Liver (tissue), 9 donors: ENCODE data around the gene ITGB1. TPM values are rescaled to one million over a fixed set of nuclear protein-coding genes. Genes with fewer than 3 reads are reported as not detected.

Experiments used
- DNase-seq: peaks from one replicate; pipeline ENCODE4 v3.0.0-alpha.2; 2017; ENCODE audit warnings: low spot score
- H3K27ac ChIP-seq, 2 donors: one replicate each; pipeline ENCODE4 v1.7.0; 2013; ENCODE audit warnings: inconsistent platforms in 2 of 2, low read length in 2 of 2, control low read depth in 1 of 2, low read depth in 1 of 2, mild to moderate bottlenecking in 1 of 2
- H3K27me3 ChIP-seq, 4 donors: one replicate each; pipeline versions ENCODE4 v1.6.1 to v1.7.0; 2013; ENCODE audit warnings: low read length in 3 of 4, inconsistent platforms in 1 of 4, mild to moderate bottlenecking in 1 of 4, moderate library complexity in 1 of 4; ENCODE audit not compliant: control insufficient read depth in 4 of 4, insufficient read depth in 4 of 4
- H3K36me3 ChIP-seq, 4 donors: one replicate each; pipeline versions ENCODE4 v1.6.1 to v1.7.0; 2013; ENCODE audit warnings: low read length in 3 of 4, mild to moderate bottlenecking in 3 of 4, low read depth in 1 of 4, moderate library complexity in 1 of 4; ENCODE audit not compliant: control insufficient read depth in 4 of 4, insufficient read depth in 3 of 4
- H3K4me1 ChIP-seq, 4 donors: one replicate each; pipeline versions ENCODE4 v1.6.1 to v1.7.0; 2013; ENCODE audit warnings: low read length in 3 of 4, mild to moderate bottlenecking in 3 of 4, moderate library complexity in 1 of 4; ENCODE audit not compliant: control insufficient read depth in 4 of 4, insufficient read depth in 4 of 4
- H3K4me3 ChIP-seq, 3 donors: one replicate each; pipeline versions ENCODE4 v1.6.1 to v1.7.0; 2013; ENCODE audit warnings: low read length in 3 of 3, control low read depth in 1 of 3, low read depth in 1 of 3, mild to moderate bottlenecking in 1 of 3
- H3K9ac ChIP-seq, 2 donors: one replicate each; pipeline ENCODE4 v1.7.0; 2013; ENCODE audit warnings: low read length in 2 of 2, mild to moderate bottlenecking in 2 of 2, moderate library complexity in 2 of 2, control low read depth in 1 of 2, low read depth in 1 of 2
- H3K9me3 ChIP-seq, 4 donors: one replicate each; pipeline versions ENCODE4 v1.6.1 to v1.7.0; 2013; ENCODE audit warnings: low read length in 3 of 4; ENCODE audit not compliant: control insufficient read depth in 4 of 4
- ATF3 ChIP-seq: IDR thresholded peaks from 2 replicates; pipeline ENCODE4 v1.6.1; 2016; ENCODE audit warnings: antibody characterized with exemption
- CTCF ChIP-seq: fragments of 150-350 bp; IDR thresholded peaks from 2 replicates; pipeline ENCODE4 v1.5.1; 2017; ENCODE audit warnings: improper control_type of control experiment, low read depth, low read length; ENCODE audit not compliant: missing input control
- EGR1 ChIP-seq, 2 donors: IDR thresholded peaks; 2 replicates each; pipeline ENCODE4 v1.6.1; 2016 to 2018; ENCODE audit warnings: antibody characterized with exemption in 2 of 2, low read depth in 2 of 2
- FOXA1 ChIP-seq: IDR thresholded peaks from 2 replicates; pipeline ENCODE4 v1.6.1; 2016; ENCODE audit warnings: antibody characterized with exemption
- FOXA2 ChIP-seq: IDR thresholded peaks from 2 replicates; pipeline ENCODE4 v1.6.1; 2016; ENCODE audit warnings: antibody characterized with exemption
- GABPA ChIP-seq, 2 donors: IDR thresholded peaks in 1 of 2; conservative IDR thresholded peaks in 1 of 2; 2 replicates each; pipeline ENCODE4 v1.6.1; 2016; ENCODE audit warnings: antibody characterized with exemption in 2 of 2, mild to moderate bottlenecking in 1 of 2, moderate library complexity in 1 of 2
- HNF4A ChIP-seq, 2 donors: conservative IDR thresholded peaks; 2 replicates each; pipeline ENCODE4 v1.6.1; 2016; ENCODE audit warnings: antibody characterized with exemption in 2 of 2, mild to moderate bottlenecking in 2 of 2
- HNF4G ChIP-seq: IDR thresholded peaks from 2 replicates; pipeline ENCODE4 v1.6.1; 2016; ENCODE audit warnings: antibody characterized with exemption
- JUND ChIP-seq, 2 donors: IDR thresholded peaks; 2 replicates each; pipeline ENCODE4 v1.6.1; 2016; ENCODE audit warnings: antibody characterized with exemption in 2 of 2
- MAX ChIP-seq: IDR thresholded peaks from 2 replicates; pipeline ENCODE4 v1.6.1; 2016; ENCODE audit warnings: antibody characterized with exemption
- NR2F2 ChIP-seq: IDR thresholded peaks from 2 replicates; pipeline ENCODE4 v1.6.1; 2016; ENCODE audit warnings: antibody characterized with exemption
- RAD21 ChIP-seq, 2 donors: IDR thresholded peaks; 2 replicates each; pipeline ENCODE4 v1.6.1; 2016; ENCODE audit warnings: antibody characterized with exemption in 2 of 2, mild to moderate bottlenecking in 2 of 2
- SP1 ChIP-seq: IDR thresholded peaks from 2 replicates; pipeline ENCODE4 v1.6.1; 2018; ENCODE audit warnings: antibody characterized with exemption, mild to moderate bottlenecking
- YY1 ChIP-seq: IDR thresholded peaks from 2 replicates; pipeline ENCODE4 v1.6.1; 2016; ENCODE audit warnings: antibody characterized with exemption, mild to moderate bottlenecking
- ZBTB33 ChIP-seq: IDR thresholded peaks from 2 replicates; pipeline ENCODE4 v1.6.1; 2016; ENCODE audit warnings: antibody characterized with exemption
- WGBS: extraction: QIAGEN DNeasy Blood & Tissue Kit; methylation state at CpG from one replicate; pipeline ENCODE4 v1.1.7; 2013; 5-methylcytosine and 5-hydroxymethylcytosine counted together
- polyA plus RNA-seq, 2 donors: library from polyadenylated mRNA; stranded (reverse) in 1 of 2; unstranded in 1 of 2; fragments of 200-250 nt in 1 of 2; fragments of >200 nt in 1 of 2; fragmentation: Nextera tagmentation in 1 of 2; extraction: Ambion mirVana in 1 of 2; gene quantifications; one replicate each; pipeline versions ENCODE4 v1.2.1 to v1.2.3, GENCODE V29; 2013 to 2015
- total RNA-seq, 2 donors: library from RNA; depleted of rRNA; stranded (reverse); fragments of >200 nt; gene quantifications; one replicate each; pipeline ENCODE4 v1.2.3, GENCODE V29; 2014
- donor health status: healthy.
- donor health status: healthy.
- donor health status: healthy.
- donor health status: healthy.
- donor health status: healthy.

ITGB1 gene
- total and polyA plus RNA-seq, 4 donors = 109 to 308 (median 221) TPM

GRCh38 chr10:32932225-32932729 lies 25.8 kb downstream of the ITGB1 start:
- TF ChIP-seq NR2F2 (no peak), HNF4A (conservative IDR thresholded peaks at IDR 0.05) (no peak), RAD21 (IDR thresholded peaks at IDR 0.05) (no peak), ATF3 (no peak), EGR1 (IDR thresholded peaks at IDR 0.05; ENCODE audit: low read depth in 2 of 2) (no peak), JUND (IDR thresholded peaks at IDR 0.05) (no peak), SP1 (no peak), FOXA2 (no peak), HNF4G (no peak), CTCF (no peak), FOXA1 (no peak)
- no peak for DNase-seq
- no peak overlapping the region for H3K9ac ChIP-seq
- peaks cover 4 to 34% (median 19%) of the 10 kb centered on the region in 4 donors for H3K36me3 ChIP-seq
- H3K4me3 ChIP-seq = no peak overlapping the region
- no peaks in the 10 kb centered on the region for H3K9me3 ChIP-seq
- peaks cover 0 to 7% (median 1%) of the 10 kb centered on the region in 4 donors for H3K4me1 ChIP-seq
- H3K27ac ChIP-seq = no peak overlapping the region
- no peaks in the 10 kb centered on the region for H3K27me3 ChIP-seq

GRCh38 chr10:32931593-32931992 lies 26.4 kb downstream of the ITGB1 start:
- WGBS = 84% methylated on average over 1 of the region's 1 CpG
- TF ChIP-seq FOXA1 (no peak), ZBTB33 (no peak)
- H3K27ac ChIP-seq = no peak overlapping the region
- no peaks in the 10 kb centered on the region for H3K27me3 ChIP-seq
- H3K4me3 ChIP-seq = no peak overlapping the region
- DNase-seq = no peak
- H3K4me1 ChIP-seq = peaks cover 0 to 7% (median 1%) of the 10 kb centered on the region in 4 donors
- H3K36me3 ChIP-seq = peaks cover 6 to 41% (median 21%) of the 10 kb centered on the region in 4 donors
- no peaks in the 10 kb centered on the region for H3K9me3 ChIP-seq
- H3K9ac ChIP-seq = no peak overlapping the region

- peaks cover 0 to 7% (median 1%) of the 10 kb centered on the region in 4 donors for H3K4me1 ChIP-seq
- H3K36me3 ChIP-seq = peaks cover 13 to 49% (median 30%) of the 10 kb centered on the region in 4 donors
- no peaks in the 10 kb centered on the region for H3K27me3 ChIP-seq
- no peak overlapping the region for H3K4me3 ChIP-seq
- no peak for DNase-seq
- TF ChIP-seq GABPA (IDR thresholded peaks at IDR 0.05 in 1 of 2, conservative IDR thresholded peaks at IDR 0.05 in 1 of 2) (no peak), ZBTB33 (no peak), MAX (no peak), YY1 (no peak)
- no peak overlapping the region for H3K27ac ChIP-seq
- no peak overlapping the region for H3K9ac ChIP-seq
- H3K9me3 ChIP-seq = no peaks in the 10 kb centered on the region
Observed at GRCh38 chr10:32930036-32930435, 28.0 kb downstream of the ITGB1 start.
